SK-N-SH (cell line): ENCODE measurements around the gene FRMD5. TPM values are rescaled to one million over a fixed set of nuclear protein-coding genes. Genes with fewer than 3 reads are reported as not detected.

Experiments
- CTCF ChIA-PET: fragments of 300-600, 350-600 bp; formaldehyde crosslinking; extraction: SDS; loops from one replicate; lab custom pipeline; 2021; lab: Yijun Ruan, JAX
- POLR2A ChIA-PET: fragments of 350-600 bp; sonication (Branson Sonifier 250); formaldehyde crosslinking; extraction: SDS; loops from one replicate; lab custom pipeline; 2020; ENCODE audit warnings: antibody characterized with exemption, inconsistent platforms; lab: Yijun Ruan, JAX
- DNase-seq: peaks from one replicate; pipeline ENCODE4 v3.0.0; 2012
- H2AFZ ChIP-seq: fragments of 200-600 bp; sonication (generic); 2 replicates; pipeline ENCODE4 v1.8.1; 2016; ENCODE audit warnings: antibody characterized with exemption, mild to moderate bottlenecking, low read depth
- H3F3A ChIP-seq: fragments of 200-600 bp; sonication (generic); replicated peaks from 2 replicates; pipeline ENCODE3; 2016; ENCODE audit warnings: antibody characterized with exemption, mild to moderate bottlenecking; ENCODE audit not compliant: insufficient read depth
- H3K27ac ChIP-seq, 2 experiments: fragments of 200-500 bp in 1 of 2; fragments of 200-600 bp in 1 of 2; sonication (Bioruptor generic) in 1 of 2; sonication (generic), shearing (Covaris generic) in 1 of 2; 2 replicates each; pipeline versions ENCODE4 v1.5.1 to v1.6.1; 2014 to 2016; ENCODE audit warnings: low read depth in 2 of 2, inconsistent platforms in 1 of 2, low read length in 1 of 2, mild to moderate bottlenecking in 1 of 2, mixed read lengths in 1 of 2
- H3K27me3 ChIP-seq: fragments of 200-600 bp; sonication (generic), shearing (Covaris generic); 2 replicates; pipeline ENCODE4 v1.6.1; 2016; ENCODE audit warnings: mixed run types; ENCODE audit not compliant: insufficient read depth
- H3K36me3 ChIP-seq, 2 experiments: fragments of 200-500 bp in 1 of 2; fragments of 200-600 bp in 1 of 2; sonication (Bioruptor generic) in 1 of 2; sonication (generic) in 1 of 2; replicated peaks in 1 of 2; 2 replicates each; pipeline versions ENCODE3 to v1.5.1; 2014 to 2016; ENCODE audit warnings: low read length in 1 of 2, mild to moderate bottlenecking in 1 of 2; ENCODE audit not compliant: insufficient read depth in 2 of 2, control insufficient read depth in 1 of 2
- H3K4me1 ChIP-seq, 2 experiments: fragments of 200-500 bp in 1 of 2; fragments of 200-600 bp in 1 of 2; sonication (Bioruptor generic) in 1 of 2; sonication (generic), shearing (Covaris generic) in 1 of 2; 2 replicates each; pipeline versions ENCODE4 v1.5.1 to v1.6.1; 2014 to 2016; ENCODE audit warnings: low read depth in 1 of 2, low read length in 1 of 2, mixed run types in 1 of 2; ENCODE audit not compliant: insufficient read depth in 2 of 2, control insufficient read depth in 1 of 2
- H3K4me2 ChIP-seq: fragments of 200-600 bp; sonication (generic), shearing (Covaris generic); 2 replicates; pipeline ENCODE4 v1.6.1; 2017; ENCODE audit warnings: mixed run types
- H3K4me3 ChIP-seq, 2 experiments: fragments of 200-500 bp in 1 of 2; fragments of 200-600 bp in 1 of 2; sonication (Bioruptor generic) in 1 of 2; sonication (generic), shearing (Covaris generic) in 1 of 2; 2 replicates each; pipeline versions ENCODE4 v1.5.1 to v1.8.1; 2014 to 2016; ENCODE audit warnings: low read depth in 2 of 2, inconsistent platforms in 1 of 2, low read length in 1 of 2, mild to moderate bottlenecking in 1 of 2, mixed read lengths in 1 of 2, moderate library complexity in 1 of 2
- H3K79me2 ChIP-seq: fragments of 200-600 bp; sonication (generic); 2 replicates; pipeline ENCODE4 v1.8.1; 2017; ENCODE audit warnings: mild to moderate bottlenecking; ENCODE audit not compliant: insufficient read depth
- H3K9ac ChIP-seq: fragments of 200-600 bp; sonication (generic); 2 replicates; pipeline ENCODE4 v1.6.1; 2017; ENCODE audit warnings: mixed run types
- H3K9me2 ChIP-seq: fragments of 200-600 bp; sonication (generic); 2 replicates; pipeline ENCODE4 v1.6.1; 2017; ENCODE audit warnings: mixed run types
- H3K9me3 ChIP-seq: fragments of 200-600 bp; sonication (generic); 2 replicates; pipeline ENCODE4 v1.6.1; 2017; ENCODE audit warnings: mixed run types, mild to moderate bottlenecking, moderate library complexity
- H4K20me1 ChIP-seq: fragments of 200-600 bp; sonication (generic); 2 replicates; pipeline ENCODE4 v1.6.1; 2017; ENCODE audit warnings: mild to moderate bottlenecking, mixed run types; ENCODE audit not compliant: insufficient read depth
- CHD2 ChIP-seq: fragments of 150-350 bp; IDR thresholded peaks from 2 replicates; pipeline ENCODE4 v1.6.1; 2018; ENCODE audit warnings: low read length; ENCODE audit not compliant: partially characterized antibody
- EP300 ChIP-seq, 2 experiments: IDR thresholded peaks; 2 replicates each; pipeline versions ENCODE4 v1.4.0 to v1.6.1; 2012; ENCODE audit warnings: borderline replicate concordance in 1 of 2, low read depth in 1 of 2, low read length in 1 of 2
- FOSL2 ChIP-seq: IDR thresholded peaks from 2 replicates; pipeline ENCODE4 v1.4.0; 2012; ENCODE audit warnings: low read depth, mild to moderate bottlenecking, moderate library complexity, borderline replicate concordance
- FOXJ3 ChIP-seq: sonication (generic); formaldehyde crosslinking; IDR thresholded peaks from 2 replicates; pipeline ENCODE4 v1.5.1; 2020; ENCODE audit warnings: mild to moderate bottlenecking, missing genetic modification reagents
- FOXM1 ChIP-seq: IDR thresholded peaks from 2 replicates; pipeline ENCODE4 v1.4.0; 2012; ENCODE audit warnings: low read depth, mild to moderate bottlenecking
- GABPA ChIP-seq: IDR thresholded peaks from 2 replicates; pipeline ENCODE4 v1.4.0; 2012; ENCODE audit warnings: low read depth, mild to moderate bottlenecking
- GATA2 ChIP-seq: sonication (generic); formaldehyde crosslinking; IDR thresholded peaks from 2 replicates; pipeline ENCODE4 v1.5.0; 2020; ENCODE audit warnings: mild to moderate bottlenecking, missing genetic modification reagents
- MXI1 ChIP-seq: IDR thresholded peaks from 2 replicates; pipeline ENCODE4 v1.6.1; 2012; ENCODE audit warnings: mild to moderate bottlenecking, low read depth, low read length, improper control_type of control experiment
- NFIC ChIP-seq: IDR thresholded peaks from 2 replicates; pipeline ENCODE4 v1.4.0; 2012; ENCODE audit warnings: borderline replicate concordance
- NRF1 ChIP-seq: IDR thresholded peaks from 2 replicates; pipeline ENCODE4 v1.6.1; 2012; ENCODE audit warnings: low read depth, mild to moderate bottlenecking, low read length
- POLR2AphosphoS5 ChIP-seq: IDR thresholded peaks from 2 replicates; pipeline ENCODE4 v1.6.1; 2012; ENCODE audit warnings: low read depth, low read length
- RXRA ChIP-seq: IDR thresholded peaks from 2 replicates; pipeline ENCODE4 v1.4.0; 2012; ENCODE audit warnings: low read depth, mild to moderate bottlenecking, borderline replicate concordance
- SMC3 ChIP-seq: IDR thresholded peaks from 2 replicates; pipeline ENCODE4 v1.6.1; 2012; ENCODE audit warnings: low read depth, low read length, improper control_type of control experiment
- TAF1 ChIP-seq: IDR thresholded peaks from 2 replicates; pipeline ENCODE4 v1.6.1; 2012; ENCODE audit warnings: low read depth, mild to moderate bottlenecking, low read length, moderate library complexity, borderline replicate concordance
- TCF12 ChIP-seq: IDR thresholded peaks from 2 replicates; pipeline ENCODE4 v1.4.0; 2012
- TEAD4 ChIP-seq: IDR thresholded peaks from 2 replicates; pipeline ENCODE4 v1.4.0; 2012; ENCODE audit warnings: mild to moderate bottlenecking, borderline replicate concordance; ENCODE audit not compliant: insufficient read depth
- YY1 ChIP-seq: IDR thresholded peaks from 2 replicates; pipeline ENCODE4 v1.4.0; 2012; ENCODE audit warnings: low read depth, mild to moderate bottlenecking
- WGBS: methylation state at CpG from one replicate; pipeline ENCODE4 v1.1.6; 2017; ENCODE audit warnings: low lambda C conversion rate; 5-methylcytosine and 5-hydroxymethylcytosine counted together
- polyA plus RNA-seq, 3 experiments: library from polyadenylated mRNA; depleted of rRNA; stranded (reverse); fragments of >200 nt; gene quantifications; 2 replicates each; pipeline ENCODE4 v1.2.3, GENCODE V29; 2012
- TF ChIP-seq, protein P1 (sequence below): IDR thresholded peaks from 2 replicates; pipeline ENCODE4 v1.4.0; 2012; ENCODE audit warnings: low read depth, borderline replicate concordance
- TF ChIP-seq, protein P2 (sequence below): fragments of 200-600 bp; sonication (generic); IDR thresholded peaks from 2 replicates; pipeline ENCODE4 v1.6.1; 2017; ENCODE audit warnings: antibody characterized with exemption, mild to moderate bottlenecking, moderate library complexity
- TF ChIP-seq, protein P3 (sequence below): fragments of 150-350 bp; IDR thresholded peaks from 2 replicates; pipeline ENCODE4 v1.6.1; 2017; ENCODE audit warnings: antibody characterized with exemption, low read length, low read depth, borderline replicate concordance
- TF ChIP-seq, protein P4 (sequence below): IDR thresholded peaks from 2 replicates; pipeline ENCODE4 v1.6.1; 2012; ENCODE audit warnings: mild to moderate bottlenecking, low read depth, low read length, moderate library complexity
- TF ChIP-seq, protein P5 (sequence below): IDR thresholded peaks from 2 replicates; pipeline ENCODE4; 2012

Gene FRMD5
- polyA plus RNA-seq, 1 of the 3 experiments (the other 2 are of a cell fraction): 24.8 TPM

DNA sequence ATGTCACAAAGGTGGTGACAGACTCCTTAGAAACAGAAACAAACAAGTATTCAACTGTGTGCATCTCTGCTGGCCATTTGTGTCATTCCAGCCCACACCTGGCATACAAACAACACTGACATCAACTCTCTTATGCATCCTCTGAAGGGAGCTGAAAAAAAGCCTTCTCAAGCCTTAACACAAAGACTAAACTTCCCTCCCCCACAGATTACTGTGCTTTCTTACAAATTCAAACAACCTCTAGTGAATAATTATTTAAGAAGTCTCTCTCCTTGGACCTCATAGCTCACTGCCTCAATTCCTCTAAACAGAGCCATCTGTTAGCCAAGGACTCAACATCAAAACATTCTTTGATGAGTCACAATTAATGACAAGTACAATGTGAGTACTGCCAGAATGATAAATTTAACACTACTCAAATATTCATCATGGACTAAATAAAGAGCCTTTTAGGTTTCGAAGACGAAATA lies 236.2 kb downstream of the FRMD5 start (continued):
- TF ChIP-seq TEAD4 (no peak), MXI1 (no peak), RXRA (no peak)

DNA sequence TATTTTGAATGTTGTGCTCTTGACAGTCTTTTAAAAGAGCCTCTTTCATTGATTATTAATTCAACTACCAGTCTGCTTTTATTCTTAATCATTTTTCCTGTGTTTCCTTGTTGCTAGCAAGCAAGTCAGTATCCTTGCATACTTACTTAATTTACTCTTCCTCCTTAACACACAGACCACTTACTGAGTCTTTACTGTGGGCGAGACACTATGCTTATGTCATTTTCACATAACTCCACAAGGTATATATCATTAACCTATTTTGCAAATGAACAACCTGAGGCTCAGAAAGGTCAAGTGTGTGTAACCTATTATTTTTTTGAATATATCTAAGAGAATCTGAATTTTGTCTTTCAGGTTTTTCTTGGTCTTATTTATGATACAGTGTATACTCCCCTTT lies 237.3 kb downstream of the FRMD5 start:
- ChIA-PET CTCF (no interaction called here), POLR2A (no interaction called here)

More for the DNA sequence above, 237.3 kb downstream of the FRMD5 start:
- TF ChIP-seq YY1 (no peak), GABPA (no peak), NFIC (no peak), FOXJ3 (CRISPR knock-in tag) (no peak), MXI1 (no peak), TAF1 (no peak), EP300 (IDR thresholded peaks at IDR 0.05; ENCODE audit: borderline replicate concordance in 1 of 2, low read depth in 1 of 2, low read length in 1 of 2) (no peak), FOSL2 (no peak), TCF12 (no peak), NRF1 (no peak), SMC3 (no peak), GATA2 (CRISPR knock-in tag) (no peak), FOXM1 (no peak), POLR2AphosphoS5 (no peak), CHD2 (no peak)
- TF ChIP-seq, protein P1, sequence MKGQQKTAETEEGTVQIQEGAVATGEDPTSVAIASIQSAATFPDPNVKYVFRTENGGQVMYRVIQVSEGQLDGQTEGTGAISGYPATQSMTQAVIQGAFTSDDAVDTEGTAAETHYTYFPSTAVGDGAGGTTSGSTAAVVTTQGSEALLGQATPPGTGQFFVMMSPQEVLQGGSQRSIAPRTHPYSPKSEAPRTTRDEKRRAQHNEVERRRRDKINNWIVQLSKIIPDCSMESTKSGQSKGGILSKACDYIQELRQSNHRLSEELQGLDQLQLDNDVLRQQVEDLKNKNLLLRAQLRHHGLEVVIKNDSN: no peak
- TF ChIP-seq, protein P2, sequence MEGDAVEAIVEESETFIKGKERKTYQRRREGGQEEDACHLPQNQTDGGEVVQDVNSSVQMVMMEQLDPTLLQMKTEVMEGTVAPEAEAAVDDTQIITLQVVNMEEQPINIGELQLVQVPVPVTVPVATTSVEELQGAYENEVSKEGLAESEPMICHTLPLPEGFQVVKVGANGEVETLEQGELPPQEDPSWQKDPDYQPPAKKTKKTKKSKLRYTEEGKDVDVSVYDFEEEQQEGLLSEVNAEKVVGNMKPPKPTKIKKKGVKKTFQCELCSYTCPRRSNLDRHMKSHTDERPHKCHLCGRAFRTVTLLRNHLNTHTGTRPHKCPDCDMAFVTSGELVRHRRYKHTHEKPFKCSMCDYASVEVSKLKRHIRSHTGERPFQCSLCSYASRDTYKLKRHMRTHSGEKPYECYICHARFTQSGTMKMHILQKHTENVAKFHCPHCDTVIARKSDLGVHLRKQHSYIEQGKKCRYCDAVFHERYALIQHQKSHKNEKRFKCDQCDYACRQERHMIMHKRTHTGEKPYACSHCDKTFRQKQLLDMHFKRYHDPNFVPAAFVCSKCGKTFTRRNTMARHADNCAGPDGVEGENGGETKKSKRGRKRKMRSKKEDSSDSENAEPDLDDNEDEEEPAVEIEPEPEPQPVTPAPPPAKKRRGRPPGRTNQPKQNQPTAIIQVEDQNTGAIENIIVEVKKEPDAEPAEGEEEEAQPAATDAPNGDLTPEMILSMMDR: no peak
- TF ChIP-seq, protein P3, sequence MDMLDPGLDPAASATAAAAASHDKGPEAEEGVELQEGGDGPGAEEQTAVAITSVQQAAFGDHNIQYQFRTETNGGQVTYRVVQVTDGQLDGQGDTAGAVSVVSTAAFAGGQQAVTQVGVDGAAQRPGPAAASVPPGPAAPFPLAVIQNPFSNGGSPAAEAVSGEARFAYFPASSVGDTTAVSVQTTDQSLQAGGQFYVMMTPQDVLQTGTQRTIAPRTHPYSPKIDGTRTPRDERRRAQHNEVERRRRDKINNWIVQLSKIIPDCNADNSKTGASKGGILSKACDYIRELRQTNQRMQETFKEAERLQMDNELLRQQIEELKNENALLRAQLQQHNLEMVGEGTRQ: no peak
- TF ChIP-seq, protein P4, sequence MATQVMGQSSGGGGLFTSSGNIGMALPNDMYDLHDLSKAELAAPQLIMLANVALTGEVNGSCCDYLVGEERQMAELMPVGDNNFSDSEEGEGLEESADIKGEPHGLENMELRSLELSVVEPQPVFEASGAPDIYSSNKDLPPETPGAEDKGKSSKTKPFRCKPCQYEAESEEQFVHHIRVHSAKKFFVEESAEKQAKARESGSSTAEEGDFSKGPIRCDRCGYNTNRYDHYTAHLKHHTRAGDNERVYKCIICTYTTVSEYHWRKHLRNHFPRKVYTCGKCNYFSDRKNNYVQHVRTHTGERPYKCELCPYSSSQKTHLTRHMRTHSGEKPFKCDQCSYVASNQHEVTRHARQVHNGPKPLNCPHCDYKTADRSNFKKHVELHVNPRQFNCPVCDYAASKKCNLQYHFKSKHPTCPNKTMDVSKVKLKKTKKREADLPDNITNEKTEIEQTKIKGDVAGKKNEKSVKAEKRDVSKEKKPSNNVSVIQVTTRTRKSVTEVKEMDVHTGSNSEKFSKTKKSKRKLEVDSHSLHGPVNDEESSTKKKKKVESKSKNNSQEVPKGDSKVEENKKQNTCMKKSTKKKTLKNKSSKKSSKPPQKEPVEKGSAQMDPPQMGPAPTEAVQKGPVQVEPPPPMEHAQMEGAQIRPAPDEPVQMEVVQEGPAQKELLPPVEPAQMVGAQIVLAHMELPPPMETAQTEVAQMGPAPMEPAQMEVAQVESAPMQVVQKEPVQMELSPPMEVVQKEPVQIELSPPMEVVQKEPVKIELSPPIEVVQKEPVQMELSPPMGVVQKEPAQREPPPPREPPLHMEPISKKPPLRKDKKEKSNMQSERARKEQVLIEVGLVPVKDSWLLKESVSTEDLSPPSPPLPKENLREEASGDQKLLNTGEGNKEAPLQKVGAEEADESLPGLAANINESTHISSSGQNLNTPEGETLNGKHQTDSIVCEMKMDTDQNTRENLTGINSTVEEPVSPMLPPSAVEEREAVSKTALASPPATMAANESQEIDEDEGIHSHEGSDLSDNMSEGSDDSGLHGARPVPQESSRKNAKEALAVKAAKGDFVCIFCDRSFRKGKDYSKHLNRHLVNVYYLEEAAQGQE: no peak
- TF ChIP-seq, protein P5, sequence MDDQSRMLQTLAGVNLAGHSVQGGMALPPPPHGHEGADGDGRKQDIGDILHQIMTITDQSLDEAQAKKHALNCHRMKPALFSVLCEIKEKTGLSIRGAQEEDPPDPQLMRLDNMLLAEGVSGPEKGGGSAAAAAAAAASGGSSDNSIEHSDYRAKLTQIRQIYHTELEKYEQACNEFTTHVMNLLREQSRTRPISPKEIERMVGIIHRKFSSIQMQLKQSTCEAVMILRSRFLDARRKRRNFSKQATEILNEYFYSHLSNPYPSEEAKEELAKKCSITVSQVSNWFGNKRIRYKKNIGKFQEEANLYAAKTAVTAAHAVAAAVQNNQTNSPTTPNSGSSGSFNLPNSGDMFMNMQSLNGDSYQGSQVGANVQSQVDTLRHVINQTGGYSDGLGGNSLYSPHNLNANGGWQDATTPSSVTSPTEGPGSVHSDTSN: no peak
- Histone ChIP-seq H3K36me3 (no peaks in the 10 kb centered on the region), H3F3A (peaks cover 15% of the 10 kb centered on the region), H3K27me3 (no peaks in the 10 kb centered on the region), H3K9ac (no peak overlapping the region), H4K20me1 (no peaks in the 10 kb centered on the region; the same call in 1 of the 2 replicates), H2AFZ (no peak overlapping the region), H3K79me2 (peaks cover 21% of the 10 kb centered on the region; the same call in 1 of the 2 replicates), H3K9me3 (no peaks in the 10 kb centered on the region), H3K4me1 (peaks cover 0 to 6% of the 10 kb centered on the region in 2 experiments; a peak in 2 of 4 replicates), H3K27ac (peak overlapping the region in 1 of 2 experiments; percentile 73; a peak in 1 of 4 replicates), H3K9me2 (no peaks in the 10 kb centered on the region), H3K4me2 (no peak overlapping the region), H3K4me3 (no peak overlapping the region)
- 100% methylated on average over 1 of the region's 1 CpG for WGBS
- no peak for DNase-seq
